GM12891 (cell line): ENCODE measurements around the gene MYCBP2.

Source experiments
- POLR2A ChIP-seq: IDR thresholded peaks from 2 replicates; pipeline ENCODE4 v1.6.1; 2011; ENCODE audit warnings: low read depth, low read length, control low read depth
- POLR2AphosphoS5 ChIP-seq: IDR thresholded peaks from 2 replicates; pipeline ENCODE4 v1.6.1; 2011; ENCODE audit warnings: low read depth, low read length, control low read depth
- TAF1 ChIP-seq: IDR thresholded peaks from 2 replicates; pipeline ENCODE4 v1.6.1; 2011; ENCODE audit warnings: low read depth, low read length, control low read depth

GRCh38 chr13:77171451-77171850, 155.4 kb downstream of the MYCBP2 start:
- TF ChIP-seq POLR2A (no peak), POLR2AphosphoS5 (no peak), TAF1 (no peak)
